Left ventricle myocardium inferior (tissue), 1 donor: ENCODE results near the gene MXI1. TPM values are rescaled to one million over a fixed set of nuclear protein-coding genes. Genes with fewer than 3 reads are reported as not detected.
A peak's percentile ranks its signal among the peaks of the same experiment; 100 is the strongest.

Experiments used
- DNase-seq: peaks from one replicate; pipeline ENCODE4 v3.0.0-alpha.2; 2020
- H3K27ac ChIP-seq: fragments of 200-600 bp; replicated peaks from 2 replicates; pipeline ENCODE4 v1.8.0; 2021
- H3K27me3 ChIP-seq: fragments of 200-600 bp; 2 replicates; pipeline ENCODE4 v1.8.0; 2021; ENCODE audit warnings: low read depth
- H3K36me3 ChIP-seq: fragments of 200-600 bp; 2 replicates; pipeline ENCODE4 v1.8.0; 2021
- H3K4me1 ChIP-seq: fragments of 200-600 bp; 2 replicates; pipeline ENCODE4 v1.8.0; 2021
- H3K4me3 ChIP-seq: fragments of 200-600 bp; 2 replicates; pipeline ENCODE4 v1.8.0; 2021; ENCODE audit warnings: mild to moderate bottlenecking, moderate library complexity
- H3K9me3 ChIP-seq: fragments of 200-600 bp; replicated peaks from 2 replicates; pipeline ENCODE4 v1.8.0; 2021
- CTCF ChIP-seq: fragments of 200-600 bp; IDR thresholded peaks from 2 replicates; pipeline ENCODE4 v1.8.0; 2021; ENCODE audit warnings: antibody characterized with exemption, mild to moderate bottlenecking, borderline replicate concordance
- intact Hi-C: fragments of 100-400 bp; cut with micrococcal nuclease; formaldehyde crosslinking; loops from one replicate; pipeline ENCODE4 v1.11.0; 2022
- total RNA-seq: library from RNA; stranded (reverse); fragmentation: NEBNext Ultra II Directional; extraction: Animal tissue kit (Norgen Biotek cat#: 25700); gene quantifications from one replicate; pipeline ENCODE4 v1.2.1, GENCODE V29; 2021
- donor health status: DM: no; HTN: yes; CAD: no; lungs with severe emphysema.

MXI1 gene
- total RNA-seq, 1 donor from 2014 or later, result 60.0 TPM

GRCh38 chr10:110218632-110219031, 11.2 kb downstream of the MXI1 start:
- Histone ChIP-seq H3K4me3 (no peak overlapping the region), H3K9me3 (no peaks in the 10 kb centered on the region), H3K4me1 (peaks cover 95% of the 10 kb centered on the region), H3K27me3 (no peaks in the 10 kb centered on the region), H3K36me3 (no peaks in the 10 kb centered on the region), H3K27ac (peak overlapping the region; percentile 93)
- no peak for TF ChIP-seq CTCF
- DNase-seq, result no peak
- intact Hi-C loops, result no loop called here

- Histone ChIP-seq H3K4me3 (no peak overlapping the region), H3K27me3 (no peaks in the 10 kb centered on the region), H3K27ac (peak overlapping the region; percentile 93), H3K36me3 (no peaks in the 10 kb centered on the region), H3K4me1 (peaks cover 84% of the 10 kb centered on the region), H3K9me3 (no peaks in the 10 kb centered on the region)
- TF ChIP-seq CTCF, result no peak
- intact Hi-C loops, result loop anchor here (5.0 kb wide), 1 partner anchor 57 kb away; no protein-coding TSS in a partner anchor
- no peak for DNase-seq
These were observed 12.5 kb downstream of the MXI1 start for GRCh38 chr10:110219884-110220283.

- DNase-seq, result peak; percentile 45
- intact Hi-C loops, result loop anchor here (5.0 kb wide), 1 partner anchor 57 kb away; no protein-coding TSS in a partner anchor
- no peak for TF ChIP-seq CTCF
These were observed 13.0 kb downstream of the MXI1 start for GRCh38 chr10:110220398-110220797.

GRCh38 chr10:110221044-110221720, 13.8 kb downstream of the MXI1 start:
- DNase-seq, result no peak
- Histone ChIP-seq H3K4me1 (peaks cover 80% of the 10 kb centered on the region), H3K9me3 (no peaks in the 10 kb centered on the region), H3K4me3 (peak overlapping the region; percentile 62), H3K27me3 (no peaks in the 10 kb centered on the region), H3K36me3 (no peaks in the 10 kb centered on the region), H3K27ac (peak overlapping the region; percentile 93)
- intact Hi-C loops, result loop anchor here (5.0 kb wide), 1 partner anchor 56 kb away; no protein-coding TSS in a partner anchor
- TF ChIP-seq CTCF, result no peak

More at GRCh38 chr10:110220398-110220797, 13.0 kb downstream of the MXI1 start:
- H3K27ac ChIP-seq, result peak overlapping the region; percentile 93
- H3K27me3 ChIP-seq, result no peaks in the 10 kb centered on the region
- H3K4me1 ChIP-seq, result peaks cover 84% of the 10 kb centered on the region
- no peaks in the 10 kb centered on the region for H3K36me3 ChIP-seq
- H3K4me3 ChIP-seq, result no peak overlapping the region
- no peaks in the 10 kb centered on the region for H3K9me3 ChIP-seq

- H3K27ac ChIP-seq, result peak overlapping the region; percentile 93
- TF ChIP-seq CTCF, result peak; percentile 33
- intact Hi-C loops, result loop anchor here (5.0 kb wide), 1 partner anchor 56 kb away; no protein-coding TSS in a partner anchor
- no peaks in the 10 kb centered on the region for H3K9me3 ChIP-seq
- H3K36me3 ChIP-seq, result no peaks in the 10 kb centered on the region
- H3K27me3 ChIP-seq, result no peaks in the 10 kb centered on the region
- DNase-seq, result peak; percentile 77
- H3K4me1 ChIP-seq, result peaks cover 74% of the 10 kb centered on the region
- peak overlapping the region; percentile 62 for H3K4me3 ChIP-seq
These were observed 14.4 kb downstream of the MXI1 start for GRCh38 chr10:110221721-110222261.
